GM12878 (cell line): ENCODE measurements around the gene UTP11. TPM values are rescaled to one million over a fixed set of nuclear protein-coding genes. Genes with fewer than 3 reads are reported as not detected.

Experiments used
- ATAC-seq: fragments of 200-7000 bp; cut with Tn5 transposase; 3 replicates; pipeline ENCODE4 v1.9.1; 2020; ENCODE audit warnings: mild to moderate bottlenecking, moderate library complexity
- BruUV-seq: library from RNA; stranded (reverse); fragments of 400-500 nt; replicated peaks from 2 replicates; lab custom pipeline; 2021; lab: Mats Ljungman, UMichigan
- CTCF ChIA-PET: fragments of 300-600 bp; sonication (Branson Sonifier 250); formaldehyde crosslinking; extraction: SDS; loops from one replicate; lab custom pipeline; 2021; ENCODE audit warnings: inconsistent platforms; lab: Yijun Ruan, JAX
- POLR2A ChIA-PET: fragments of 350-600 bp; formaldehyde crosslinking; extraction: SDS; loops from one replicate; lab custom pipeline; 2021; ENCODE audit warnings: inconsistent platforms; lab: Charles Lee
- RAD21 ChIA-PET: fragments of 300-600 bp; sonication (Branson Sonifier 250); formaldehyde crosslinking; loops from one replicate; lab custom pipeline; 2023; ENCODE audit warnings: antibody characterized with exemption; ENCODE audit not compliant: unreplicated experiment; lab: Charles Lee
- SMC1A ChIA-PET: fragments of 300-600 bp; sonication (Branson Sonifier 250); formaldehyde crosslinking; loops from one replicate; lab custom pipeline; 2023; ENCODE audit not compliant: unreplicated experiment, uncharacterized antibody; lab: Charles Lee
- DNase-seq: peaks from one replicate; pipeline ENCODE4 v3.0.0-alpha.2; 2011; ENCODE audit warnings: low read depth, low spot score
- FAIRE-seq: peaks from 3 replicates; lab custom pipeline; 2011; peaks lifted over from hg19 to GRCh38; lab: Jason Lieb, UNC
- H2AFZ ChIP-seq: 2 replicates; pipeline ENCODE4 v1.6.0; 2011; ENCODE audit warnings: low read depth, low read length, control low read depth; ENCODE audit not compliant: control insufficient read depth
- H3K27ac ChIP-seq: 2 replicates; pipeline ENCODE4 v1.5.1; 2011; ENCODE audit warnings: control low read depth; ENCODE audit not compliant: control insufficient read depth, insufficient read depth
- H3K27me3 ChIP-seq, 2 experiments: replicated peaks in 1 of 2; 2 replicates each; pipeline versions ENCODE4 v1.6.0 to v1.6.1; 2011; ENCODE audit warnings: low read length in 1 of 2; ENCODE audit not compliant: control insufficient read depth in 2 of 2, insufficient read depth in 2 of 2
- H3K36me3 ChIP-seq, 2 experiments: 2 replicates each; pipeline ENCODE4 v1.5.1; 2011; ENCODE audit warnings: low read length in 1 of 2; ENCODE audit not compliant: control insufficient read depth in 2 of 2, insufficient read depth in 2 of 2
- H3K4me1 ChIP-seq: 2 replicates; pipeline ENCODE4 v1.6.1; 2011; ENCODE audit warnings: mild to moderate bottlenecking, low read length, moderate library complexity, mixed read lengths; ENCODE audit not compliant: control insufficient read depth, insufficient read depth
- H3K4me2 ChIP-seq: 2 replicates; pipeline ENCODE4 v1.6.0; 2011; ENCODE audit warnings: control low read depth; ENCODE audit not compliant: control insufficient read depth, insufficient read depth
- H3K4me3 ChIP-seq: fragments of 200-600 bp; sonication (generic); 2 replicates; pipeline ENCODE4 v1.5.1; 2016
- H3K79me2 ChIP-seq: 2 replicates; pipeline ENCODE4 v1.6.0; 2011; ENCODE audit warnings: low read length; ENCODE audit not compliant: control insufficient read depth, insufficient read depth
- H3K9ac ChIP-seq: 2 replicates; pipeline ENCODE4 v1.8.0; 2011; ENCODE audit warnings: low read length, control low read depth, mixed read lengths; ENCODE audit not compliant: control insufficient read depth, insufficient read depth
- H3K9me3 ChIP-seq: replicated peaks from 3 replicates; pipeline ENCODE4 v1.5.1; 2011; ENCODE audit warnings: mild to moderate bottlenecking, low read length; ENCODE audit not compliant: control insufficient read depth, insufficient read depth
- H4K20me1 ChIP-seq: 2 replicates; pipeline ENCODE4 v1.6.0; 2011; ENCODE audit not compliant: control insufficient read depth, insufficient read depth
- ESRRA ChIP-seq: IDR thresholded peaks from 2 replicates; pipeline ENCODE4 v1.6.1; 2012; ENCODE audit warnings: mild to moderate bottlenecking, low read length, improper control_type of control experiment
- POLR2A ChIP-seq: IDR thresholded peaks from 2 replicates; pipeline ENCODE4 v1.6.1; 2011; ENCODE audit warnings: low read depth, mild to moderate bottlenecking, low read length
- RAD51 ChIP-seq: fragments of 450-650 bp; IDR thresholded peaks from 2 replicates; pipeline ENCODE4 v1.6.1; 2016; ENCODE audit warnings: moderate library complexity, mild to moderate bottlenecking, inconsistent platforms
- SMARCA5 ChIP-seq: fragments of 450-650 bp; IDR thresholded peaks from 2 replicates; pipeline ENCODE4 v1.6.1; 2017; ENCODE audit warnings: mild to moderate bottlenecking
- WGBS: methylation state at CpG from one replicate; pipeline ENCODE4 v1.1.6; 2016; ENCODE audit warnings: low lambda C conversion rate; ENCODE audit not compliant: insufficient replicate concordance, insufficient coverage; ENCODE audit errors: missing lambda C conversion rate; 5-methylcytosine and 5-hydroxymethylcytosine counted together
- in situ Hi-C: fragments of 300-500 bp; cut with MboI; formaldehyde crosslinking; loops from 9 replicates; pipeline ENCODE4 v1.14.3; 2018; ENCODE audit warnings: mixed read lengths
- intact Hi-C: fragments of 100-400 bp; cut with micrococcal nuclease; formaldehyde crosslinking; loops from one replicate; pipeline ENCODE4 v1.14.2; 2022; ENCODE audit not compliant: unreplicated experiment
- polyA plus RNA-seq, 11 experiments: library from polyadenylated mRNA; depleted of rRNA in 4 of 11; unstranded in 6 of 11; stranded (reverse) in 5 of 11; fragments of >200 nt; fragmentation: Nextera tagmentation in 4 of 11; fragmentation: Illumina TruSeq in 1 of 11; extraction: Ambion mirVana in 4 of 11; extraction: Trizol in 1 of 11; gene quantifications; 1 replicate in 1 of 11; 2 replicates in 10 of 11; pipeline versions ENCODE4 v1.2.1 to v1.2.3, GENCODE V29; 2011 to 2016; ENCODE audit warnings: inconsistent platforms in 2 of 11, missing spikeins in 2 of 11, low read depth in 1 of 11
- total RNA-seq, 4 experiments: library from RNA; depleted of rRNA in 3 of 4; stranded (reverse); fragments of >200 nt in 3 of 4; fragmentation: Illumina TruSeq in 1 of 4; extraction: Trizol in 1 of 4; gene quantifications; 2 replicates each; pipeline versions ENCODE4 v1.2.1 to v1.2.3, GENCODE V29; 2013 to 2021

UTP11 gene
- total and polyA plus RNA-seq, 10 of the 15 experiments (the other 5 are each of a cell fraction or from before 2014, with no cell fraction given) = 34.5 to 146 (median 64.2) TPM

GRCh38 chr1:38027201-38028104 is 14.9 kb downstream of the UTP11 start:
- ChIA-PET SMC1A (interaction anchor here (0.5 to 7.1 kb wide), 32 partner anchors 9 to 827 kb away, joined by 3 to 77 read pairs (median 4); partner anchors contain the start of genes POU3F1 and SF3A3), RAD21 (interaction anchor here (0.5 to 7.3 kb wide), 38 partner anchors 9 to 826 kb away, joined by 3 to 173 read pairs (median 4); partner anchors contain the start of genes POU3F1 and SF3A3), POLR2A (interaction anchor here (0.8 to 4.9 kb wide), 9 partner anchors 13 to 146 kb away, joined by 3 to 32 read pairs (median 4); no protein-coding TSS in a partner anchor), CTCF (interaction anchor here (0.7 to 13.9 kb wide), 32 partner anchors 9 to 1071 kb away, joined by 3 to 252 read pairs (median 5); partner anchors contain the start of genes POU3F1, SF3A3 and UTP11)
- Histone ChIP-seq H3K4me1 (peaks cover 52% of the 10 kb centered on the region), H2AFZ (no peak overlapping the region), H3K9me3 (no peaks in the 10 kb centered on the region), H3K27me3 (no peaks in the 10 kb centered on the region), H3K4me3 (no peak overlapping the region), H3K4me2 (peak overlapping the region; percentile 82), H3K79me2 (no peaks in the 10 kb centered on the region), H3K36me3 (peaks cover 4 to 10% of the 10 kb centered on the region in 2 experiments; a peak in 3 of 4 replicates), H3K27ac (peak overlapping the region; percentile 79), H4K20me1 (no peaks in the 10 kb centered on the region)
- ATAC-seq (no peak), FAIRE-seq (peak; percentile 31)
- 76% methylated on average over 19 of the region's 19 CpGs for WGBS
- no TSS peak for BruUV-seq
- in situ Hi-C loops = loop anchor here (5.0 to 25.0 kb wide), 2 partner anchors 560 to 790 kb away; no protein-coding TSS in a partner anchor
- TF ChIP-seq POLR2A (peak; percentile 53), RAD51 (no peak), ESRRA (no peak), SMARCA5 (0 out of 2 replicates have a peak, but pooled peaks have one; percentile 18)
- TF ChIP-seq, all 136 proteins: peak for 2
- no peak for DNase-seq
- no peak overlapping the region for H3K9ac ChIP-seq
- intact Hi-C loops = loop anchor here (1.0 to 5.0 kb wide), 4 partner anchors 125 to 560 kb away; no protein-coding TSS in a partner anchor
